ENCODE measurements around the gene RNU7-1. TPM values are rescaled to one million over a fixed set of nuclear protein-coding genes. Genes with fewer than 3 reads are reported as not detected.

Gene RNU7-1
- total and polyA plus RNA-seq, 9 of the 15 experiments (the other 6 are each of a cell fraction or from before 2014, with no cell fraction given) = not detected

DNA sequence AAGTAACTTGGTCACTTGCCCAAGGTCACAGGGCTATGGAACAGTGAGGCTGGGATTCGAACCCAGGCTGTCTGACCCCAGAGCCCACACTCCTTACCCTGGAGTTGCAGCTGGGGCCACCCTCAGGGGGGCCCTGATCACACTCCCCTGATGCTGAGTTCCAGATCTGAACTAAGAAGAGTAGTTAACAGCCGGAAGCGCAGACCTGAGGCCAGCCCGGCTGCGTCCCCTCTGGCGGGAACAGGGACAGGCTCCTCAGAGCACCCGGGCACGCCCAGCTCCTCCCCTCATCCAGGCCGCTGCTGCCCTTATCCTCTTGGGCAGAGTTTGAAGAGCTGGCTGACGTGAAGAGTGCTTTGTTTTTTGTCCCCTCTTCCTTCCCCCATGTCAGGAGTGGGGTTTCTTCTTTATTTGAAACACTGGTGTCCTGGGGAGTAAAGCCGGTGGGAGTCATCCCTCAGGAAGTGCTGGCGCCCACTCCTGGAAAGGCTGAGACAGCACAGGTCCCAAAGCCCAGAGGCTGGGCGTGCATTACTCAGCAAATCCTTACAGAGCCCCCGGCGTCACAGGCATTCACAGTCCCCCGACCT, 18.2 kb downstream of the RNU7-1 start (continued):
- TF ChIP-seq, protein P1, sequence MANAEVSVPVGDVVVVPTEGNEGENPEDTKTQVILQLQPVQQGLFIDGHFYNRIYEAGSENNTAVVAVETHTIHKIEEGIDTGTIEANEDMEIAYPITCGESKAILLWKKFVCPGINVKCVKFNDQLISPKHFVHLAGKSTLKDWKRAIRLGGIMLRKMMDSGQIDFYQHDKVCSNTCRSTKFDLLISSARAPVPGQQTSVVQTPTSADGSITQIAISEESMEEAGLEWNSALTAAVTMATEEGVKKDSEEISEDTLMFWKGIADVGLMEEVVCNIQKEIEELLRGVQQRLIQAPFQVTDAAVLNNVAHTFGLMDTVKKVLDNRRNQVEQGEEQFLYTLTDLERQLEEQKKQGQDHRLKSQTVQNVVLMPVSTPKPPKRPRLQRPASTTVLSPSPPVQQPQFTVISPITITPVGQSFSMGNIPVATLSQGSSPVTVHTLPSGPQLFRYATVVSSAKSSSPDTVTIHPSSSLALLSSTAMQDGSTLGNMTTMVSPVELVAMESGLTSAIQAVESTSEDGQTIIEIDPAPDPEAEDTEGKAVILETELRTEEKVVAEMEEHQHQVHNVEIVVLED (CRISPR knock-in tag; IDR thresholded peaks at IDR 0.05) = no peak
- no peak for TF ChIP-seq SMAD3 (CRISPR knock-in tag; conservative IDR thresholded peaks at IDR 0.05)
- TF ChIP-seq, protein P2, sequence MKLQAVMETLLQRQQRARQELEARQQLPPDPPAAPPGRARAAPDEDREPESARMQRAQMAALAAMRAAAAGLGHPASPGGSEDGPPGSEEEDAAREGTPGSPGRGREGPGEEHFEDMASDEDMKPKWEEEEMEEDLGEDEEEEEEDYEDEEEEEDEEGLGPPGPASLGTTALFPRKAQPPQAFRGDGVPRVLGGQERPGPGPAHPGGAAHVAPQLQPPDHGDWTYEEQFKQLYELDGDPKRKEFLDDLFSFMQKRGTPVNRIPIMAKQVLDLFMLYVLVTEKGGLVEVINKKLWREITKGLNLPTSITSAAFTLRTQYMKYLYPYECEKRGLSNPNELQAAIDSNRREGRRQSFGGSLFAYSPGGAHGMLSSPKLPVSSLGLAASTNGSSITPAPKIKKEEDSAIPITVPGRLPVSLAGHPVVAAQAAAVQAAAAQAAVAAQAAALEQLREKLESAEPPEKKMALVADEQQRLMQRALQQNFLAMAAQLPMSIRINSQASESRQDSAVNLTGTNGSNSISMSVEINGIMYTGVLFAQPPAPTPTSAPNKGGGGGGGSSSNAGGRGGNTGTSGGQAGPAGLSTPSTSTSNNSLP (IDR thresholded peaks at IDR 0.05; ENCODE audit: borderline replicate concordance, low read depth, low read length) = no peak
- TF ChIP-seq ZBTB40 (IDR thresholded peaks at IDR 0.05) = peak; percentile 89
- no peak for TF ChIP-seq ZBTB40 (CRISPR knock-in tag; IDR thresholded peaks at IDR 0.05)
- TF ChIP-seq ZNF143 (CRISPR knock-in tag; IDR thresholded peaks at IDR 0.05) = no peak
- TF ChIP-seq RB1 (IDR thresholded peaks at IDR 0.05; ENCODE audit: low read depth) = peak; percentile 40; the same call in 1 of the 2 replicates
- TF ChIP-seq ZNF655 (CRISPR knock-in tag; IDR thresholded peaks at IDR 0.05) = no peak

All from K562 (cell line).